ENCODE measurements around the gene ZNF235. TPM values are rescaled to one million over a fixed set of nuclear protein-coding genes. Genes with fewer than 3 reads are reported as not detected.
"Not testable (repeated sequence)": the region's sequence is repeated elsewhere in the genome, so short reads cannot be mapped to it uniquely, and the experiment has no call there.

ZNF235 gene
- 2.7 TPM for total RNA-seq

- Histone ChIP-seq H3K27me3 (ENCODE audit: insufficient read depth, low read length) (no peaks in the 10 kb centered on the region), H3K4me1 (ENCODE audit: insufficient read depth, low read length) (peaks cover 14% of the 10 kb centered on the region), H3K9me3 (ENCODE audit: low read depth, low read length) (no peaks in the 10 kb centered on the region), H3K4me3 (ENCODE audit: low read length) (peak within 1 kb of the TSS; percentile 59)
Observed at GRCh38 chr19:44304659-44305193, at the start of gene ZNF235. Gene ZNF235, minus strand, starts transcription at chr19:44305025. Its CDS starts 1,621 bp downstream, at chr19:44303404.

GRCh38 chr19:44346556-44346955 is 41.7 kb upstream of the ZNF235 start:
- H3K9me3 ChIP-seq (ENCODE audit: low read depth, low read length): peaks cover 28% of the 10 kb centered on the region
- no peaks in the 10 kb centered on the region for H3K27me3 ChIP-seq (ENCODE audit: insufficient read depth, low read length)
- H3K4me1 ChIP-seq (ENCODE audit: insufficient read depth, low read length): no peaks in the 10 kb centered on the region
- H3K4me3 ChIP-seq (ENCODE audit: low read length): no peak overlapping the region

DNA sequence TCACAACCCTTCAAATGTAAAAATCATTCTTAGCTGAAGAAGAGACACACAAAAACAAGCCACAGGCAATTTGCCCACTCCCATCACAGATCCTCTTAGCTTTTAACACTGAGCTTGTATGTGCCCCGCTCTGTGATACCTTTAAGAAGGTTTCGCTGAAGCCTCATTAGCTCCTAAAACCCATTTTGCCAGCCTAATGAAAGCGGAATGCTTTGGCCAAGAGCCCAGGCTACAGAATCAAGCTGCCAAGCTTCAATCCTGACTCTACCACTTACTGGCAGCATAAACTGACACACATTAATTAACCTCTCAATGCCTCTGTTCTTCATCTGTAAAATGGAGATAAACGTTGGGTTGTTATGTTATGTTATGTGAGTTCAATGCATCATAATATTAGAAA is 41.1 kb upstream of the ZNF235 start:
- no peaks in the 10 kb centered on the region for H3K27me3 ChIP-seq (ENCODE audit: insufficient read depth, low read length)
- peaks cover 26% of the 10 kb centered on the region for H3K9me3 ChIP-seq (ENCODE audit: low read depth, low read length)
- no peak overlapping the region for H3K4me3 ChIP-seq (ENCODE audit: low read length)
- H3K4me1 ChIP-seq (ENCODE audit: insufficient read depth, low read length): no peaks in the 10 kb centered on the region

DNA sequence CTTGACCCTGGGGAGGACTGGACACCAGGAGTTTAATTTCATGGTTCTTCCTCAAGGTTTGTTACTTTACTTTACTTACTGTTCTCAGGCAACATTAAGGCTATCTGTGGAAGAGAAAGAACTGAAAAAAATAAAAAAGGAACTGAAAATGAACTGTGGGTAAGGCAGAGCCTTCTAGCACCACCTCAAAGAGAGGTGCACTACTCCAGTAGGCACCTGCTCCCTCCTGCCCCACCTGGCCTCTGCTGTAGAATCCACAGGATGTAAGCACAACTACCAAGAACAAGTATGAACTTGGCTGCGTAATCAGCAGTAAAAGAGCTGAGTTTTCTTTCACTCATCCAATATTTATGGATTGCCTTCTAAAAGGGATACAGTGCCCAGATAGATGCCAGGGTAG is 39.4 kb upstream of the ZNF235 start:
- Histone ChIP-seq H3K4me1 (ENCODE audit: insufficient read depth, low read length) (no peaks in the 10 kb centered on the region), H3K9me3 (ENCODE audit: low read depth, low read length) (peaks cover 18% of the 10 kb centered on the region)

GRCh38 chr19:44341794-44342193 is 37.0 kb upstream of the ZNF235 start:
- H3K4me3 ChIP-seq (ENCODE audit: low read length): no peak overlapping the region
- H3K9me3 ChIP-seq (ENCODE audit: low read depth, low read length): no peaks in the 10 kb centered on the region

More for the DNA sequence above, 39.4 kb upstream of the ZNF235 start:
- Histone ChIP-seq H3K27me3 (ENCODE audit: insufficient read depth, low read length) (no peaks in the 10 kb centered on the region), H3K4me3 (ENCODE audit: low read length) (no peak overlapping the region)

DNA sequence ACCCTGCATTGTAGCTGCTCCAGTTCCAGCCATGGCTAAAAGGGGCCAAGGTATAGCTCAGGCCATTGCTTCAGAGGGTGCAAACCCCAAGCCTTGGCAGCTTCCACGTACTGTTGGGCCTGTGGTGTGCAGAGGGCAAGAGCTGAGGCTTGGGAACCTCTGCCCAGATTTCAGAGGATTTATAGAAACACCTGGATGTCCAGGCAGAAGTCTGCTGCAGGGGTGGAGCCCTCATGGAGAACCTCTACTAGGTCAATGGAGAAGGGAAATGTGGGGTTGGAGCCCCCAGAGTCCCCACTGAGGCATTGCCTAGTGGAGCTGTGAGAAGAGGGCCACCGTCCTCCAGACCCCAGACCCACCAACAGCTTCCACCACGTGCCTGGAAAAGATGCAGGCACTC is 29.8 kb upstream of the ZNF235 start:
- not testable (repeated sequence) for H3K27me3 ChIP-seq (ENCODE audit: insufficient read depth, low read length); H3K4me3 ChIP-seq (ENCODE audit: low read length); H3K4me1 ChIP-seq (ENCODE audit: insufficient read depth, low read length)
- peaks cover 49% of the 10 kb centered on the region for H3K9me3 ChIP-seq (ENCODE audit: low read depth, low read length)

More at GRCh38 chr19:44341794-44342193, 37.0 kb upstream of the ZNF235 start:
- H3K4me1 ChIP-seq (ENCODE audit: insufficient read depth, low read length): no peaks in the 10 kb centered on the region
- H3K27me3 ChIP-seq (ENCODE audit: insufficient read depth, low read length): no peaks in the 10 kb centered on the region

- Histone ChIP-seq H3K9me3 (ENCODE audit: low read depth, low read length) (peaks cover 66% of the 10 kb centered on the region), H3K27me3 (ENCODE audit: insufficient read depth, low read length) (no peaks in the 10 kb centered on the region), H3K4me1 (ENCODE audit: insufficient read depth, low read length) (no peaks in the 10 kb centered on the region)
Observed at GRCh38 chr19:44332145-44332544, 27.3 kb upstream of the ZNF235 start.

DNA sequence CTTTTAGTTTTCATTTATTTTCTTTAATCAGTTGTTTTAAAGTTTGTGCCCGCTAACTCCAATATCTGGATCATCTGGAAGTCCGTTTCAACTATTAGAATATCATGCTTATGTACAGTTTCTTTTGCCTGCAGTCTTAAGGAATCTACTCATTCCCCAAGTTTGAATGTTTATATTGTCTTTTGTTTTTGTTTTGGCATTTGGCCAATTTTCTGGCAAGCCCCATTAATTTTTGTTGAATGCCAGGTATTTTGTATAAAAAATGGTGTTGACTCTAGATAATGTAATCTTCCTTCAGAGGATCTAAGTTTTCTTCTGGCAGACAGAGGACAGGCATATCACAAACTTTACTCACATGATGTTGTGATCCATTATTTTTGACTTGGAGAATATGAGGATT is 11.1 kb upstream of the ZNF235 start:
- Histone ChIP-seq H3K4me3 (ENCODE audit: low read length) (no peak overlapping the region), H3K27me3 (ENCODE audit: insufficient read depth, low read length) (no peaks in the 10 kb centered on the region), H3K4me1 (ENCODE audit: insufficient read depth, low read length) (no peaks in the 10 kb centered on the region), H3K9me3 (ENCODE audit: low read depth, low read length) (peaks cover 20% of the 10 kb centered on the region)

More at GRCh38 chr19:44332145-44332544, 27.3 kb upstream of the ZNF235 start:
- no peak overlapping the region for H3K4me3 ChIP-seq (ENCODE audit: low read length)

GRCh38 chr19:44313231-44313630 is 8.4 kb upstream of the ZNF235 start:
- H3K4me1 ChIP-seq (ENCODE audit: insufficient read depth, low read length): no peaks in the 10 kb centered on the region
- H3K4me3 ChIP-seq (ENCODE audit: low read length): no peak overlapping the region
- H3K9me3 ChIP-seq (ENCODE audit: low read depth, low read length): no peaks in the 10 kb centered on the region
- H3K27me3 ChIP-seq (ENCODE audit: insufficient read depth, low read length): no peaks in the 10 kb centered on the region

DNA sequence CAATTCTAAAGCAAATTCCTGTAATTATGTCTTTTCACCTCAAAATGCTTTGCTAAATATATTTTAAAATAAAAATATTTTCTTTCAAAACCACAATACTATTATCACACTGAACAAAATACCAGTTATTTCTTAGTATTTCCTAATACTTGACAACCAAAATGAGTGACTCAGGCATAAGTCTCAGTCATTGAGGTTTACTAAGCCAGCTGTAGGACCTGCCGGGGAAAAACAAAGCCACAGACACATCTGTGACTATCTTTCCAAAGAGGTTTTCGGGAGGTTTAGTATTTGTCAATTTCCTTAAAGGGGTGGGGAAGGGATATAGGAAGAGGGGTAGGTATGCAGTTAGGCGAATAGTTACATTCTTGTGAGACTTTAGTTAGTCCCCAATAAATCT is 3.2 kb upstream of the ZNF235 start:
- no peaks in the 10 kb centered on the region for H3K27me3 ChIP-seq (ENCODE audit: insufficient read depth, low read length)
- no peaks in the 10 kb centered on the region for H3K9me3 ChIP-seq (ENCODE audit: low read depth, low read length)
- peaks cover 14% of the 10 kb centered on the region for H3K4me1 ChIP-seq (ENCODE audit: insufficient read depth, low read length)
- H3K4me3 ChIP-seq (ENCODE audit: low read length): no peak overlapping the region

DNA sequence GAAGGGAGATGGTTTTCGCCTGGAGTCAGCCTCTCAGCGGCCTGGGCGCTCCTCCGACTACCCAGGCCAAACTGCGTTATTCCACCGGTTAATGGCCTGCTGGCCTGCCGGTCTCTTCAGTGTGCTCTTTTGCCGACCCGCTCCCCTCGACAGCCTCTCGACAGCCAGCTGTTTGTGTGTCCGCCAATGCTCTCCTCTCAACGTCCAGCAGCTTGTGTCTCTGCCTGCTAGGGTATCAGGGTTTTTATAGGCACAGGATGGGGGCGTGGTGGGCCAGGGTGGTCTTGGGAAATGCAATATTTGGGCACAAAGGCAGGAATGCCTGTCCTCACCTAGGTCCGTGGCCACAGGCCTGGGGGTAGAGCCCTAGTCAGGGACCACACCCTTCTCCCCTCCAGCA is 1.5 kb upstream of the ZNF235 start:
- no peaks in the 10 kb centered on the region for H3K9me3 ChIP-seq (ENCODE audit: low read depth, low read length)
- no peak overlapping the region for H3K4me3 ChIP-seq (ENCODE audit: low read length)

GRCh38 chr19:44305457-44305856 is 632 bp upstream of the ZNF235 start:
- H3K9me3 ChIP-seq (ENCODE audit: low read depth, low read length): no peaks in the 10 kb centered on the region
- peaks cover 14% of the 10 kb centered on the region for H3K4me1 ChIP-seq (ENCODE audit: insufficient read depth, low read length)
- H3K27me3 ChIP-seq (ENCODE audit: insufficient read depth, low read length): no peaks in the 10 kb centered on the region
- peak overlapping the region; percentile 59 for H3K4me3 ChIP-seq (ENCODE audit: low read length)

More for the DNA sequence above, 1.5 kb upstream of the ZNF235 start:
- Histone ChIP-seq H3K27me3 (ENCODE audit: insufficient read depth, low read length) (no peaks in the 10 kb centered on the region), H3K4me1 (ENCODE audit: insufficient read depth, low read length) (peaks cover 14% of the 10 kb centered on the region)

DNA sequence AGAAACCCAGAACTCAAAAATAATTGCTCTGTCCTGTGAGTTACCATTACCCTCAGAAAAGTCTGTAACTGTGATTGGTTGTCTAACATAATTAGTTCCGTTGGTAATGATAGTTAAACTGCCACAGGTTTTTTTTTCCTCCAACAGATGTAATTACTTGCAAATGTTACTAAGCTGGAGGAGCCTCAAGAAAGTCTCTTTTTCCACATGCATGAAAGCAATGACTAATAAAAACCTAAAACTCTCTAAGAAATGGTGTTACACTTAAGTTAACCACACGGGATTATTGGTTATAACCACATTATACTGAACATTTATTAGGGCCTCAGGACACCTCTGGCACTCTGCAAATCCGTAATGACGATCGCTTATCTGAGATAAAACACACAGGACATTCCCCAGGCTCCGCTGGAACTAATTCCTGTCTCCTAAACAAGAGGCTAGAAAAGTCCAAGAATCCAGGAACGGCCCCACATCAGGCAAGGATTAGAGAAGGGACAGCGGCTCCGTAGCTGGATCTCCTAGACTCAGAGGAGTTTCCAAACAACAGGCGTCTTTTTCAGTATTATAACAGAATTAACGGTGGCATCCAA is 753 bp downstream of the ZNF235 start:
- no peaks in the 10 kb centered on the region for H3K27me3 ChIP-seq (ENCODE audit: insufficient read depth, low read length)
- no peaks in the 10 kb centered on the region for H3K9me3 ChIP-seq (ENCODE audit: low read depth, low read length)
- H3K4me1 ChIP-seq (ENCODE audit: insufficient read depth, low read length): peaks cover 14% of the 10 kb centered on the region
- H3K4me3 ChIP-seq (ENCODE audit: low read length): peak overlapping the region; percentile 59

DNA sequence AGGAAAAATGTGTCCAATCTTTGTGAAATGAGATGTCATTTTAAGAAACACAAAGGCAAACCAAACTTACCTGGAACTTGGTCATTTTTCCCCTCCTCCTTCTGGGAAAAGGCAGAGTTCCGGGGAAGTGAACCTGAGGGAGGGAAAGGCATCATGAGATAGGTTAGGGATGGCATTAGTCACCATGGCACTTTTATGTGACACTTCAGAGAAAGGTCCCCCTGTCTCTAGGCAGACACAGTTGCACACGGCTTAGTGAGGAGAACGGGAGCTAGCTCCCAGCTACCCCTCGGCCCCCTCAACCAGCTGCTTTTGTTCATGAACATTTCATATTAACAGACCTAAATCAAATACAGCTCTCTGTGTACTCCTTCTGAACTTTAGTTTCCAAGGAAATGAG is 1.5 kb downstream of the ZNF235 start:
- H3K4me1 ChIP-seq (ENCODE audit: insufficient read depth, low read length): peaks cover 14% of the 10 kb centered on the region
- H3K4me3 ChIP-seq (ENCODE audit: low read length): no peak overlapping the region
- no peaks in the 10 kb centered on the region for H3K9me3 ChIP-seq (ENCODE audit: low read depth, low read length)
- H3K27me3 ChIP-seq (ENCODE audit: insufficient read depth, low read length): no peaks in the 10 kb centered on the region

DNA sequence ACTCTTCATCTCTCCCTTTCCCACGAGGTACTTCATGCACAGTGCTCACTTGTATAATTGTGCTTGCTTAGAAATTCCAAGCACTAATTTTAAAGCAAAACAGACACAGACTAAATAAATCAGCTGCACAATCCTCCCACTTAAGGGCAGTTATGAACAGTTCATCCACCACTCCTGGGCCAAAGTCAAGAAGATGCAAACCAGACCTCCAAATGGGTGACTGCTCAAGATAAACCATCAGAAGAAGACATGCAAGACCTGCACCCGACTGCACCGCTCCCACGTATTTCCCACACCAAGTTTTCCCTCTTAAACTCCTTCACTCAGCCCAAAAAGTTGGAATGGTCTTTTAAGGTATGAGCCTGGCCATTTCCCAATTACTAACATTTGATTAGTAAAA is 19.9 kb downstream of the ZNF235 start:
- no peaks in the 10 kb centered on the region for H3K4me1 ChIP-seq (ENCODE audit: insufficient read depth, low read length)
- no peak overlapping the region for H3K4me3 ChIP-seq (ENCODE audit: low read length)
- H3K27me3 ChIP-seq (ENCODE audit: insufficient read depth, low read length): no peaks in the 10 kb centered on the region
- H3K9me3 ChIP-seq (ENCODE audit: low read depth, low read length): peaks cover 57% of the 10 kb centered on the region

DNA sequence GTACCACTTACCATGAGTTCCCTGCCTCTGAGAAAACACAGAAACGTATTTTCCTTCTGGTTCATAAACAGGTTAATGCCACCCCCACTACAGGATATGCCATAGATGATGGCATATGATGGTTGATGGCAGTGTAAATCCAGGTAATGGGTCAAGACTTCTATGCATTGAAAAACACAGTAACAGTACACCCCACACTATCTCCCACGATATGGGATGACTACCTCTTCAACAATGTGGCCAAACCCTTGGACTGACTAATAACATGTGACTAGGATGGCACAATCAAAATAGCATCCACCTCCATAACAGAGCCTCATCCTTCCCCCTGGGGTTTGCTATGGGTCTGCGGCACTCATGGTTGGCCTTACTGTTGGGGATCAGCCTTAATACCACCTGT is 22.0 kb downstream of the ZNF235 start:
- H3K9me3 ChIP-seq (ENCODE audit: low read depth, low read length): peaks cover 44% of the 10 kb centered on the region
- H3K4me1 ChIP-seq (ENCODE audit: insufficient read depth, low read length): no peaks in the 10 kb centered on the region
- H3K27me3 ChIP-seq (ENCODE audit: insufficient read depth, low read length): no peaks in the 10 kb centered on the region
- no peak overlapping the region for H3K4me3 ChIP-seq (ENCODE audit: low read length)
